GM21576 (cell line): ENCODE results near the gene RAB17.

Experiments used
- ATAC-seq: cut with Tn5 transposase; IDR thresholded peaks from one replicate; pipeline ENCODE4 v1.9.1; 2021; ENCODE audit warnings: mild to moderate bottlenecking, moderate library complexity; ENCODE audit not compliant: unreplicated experiment

RAB17 gene

GRCh38 chr2:237540223-237540775 lies 50.2 kb downstream of the RAB17 start:
- no peak for ATAC-seq

DNA sequence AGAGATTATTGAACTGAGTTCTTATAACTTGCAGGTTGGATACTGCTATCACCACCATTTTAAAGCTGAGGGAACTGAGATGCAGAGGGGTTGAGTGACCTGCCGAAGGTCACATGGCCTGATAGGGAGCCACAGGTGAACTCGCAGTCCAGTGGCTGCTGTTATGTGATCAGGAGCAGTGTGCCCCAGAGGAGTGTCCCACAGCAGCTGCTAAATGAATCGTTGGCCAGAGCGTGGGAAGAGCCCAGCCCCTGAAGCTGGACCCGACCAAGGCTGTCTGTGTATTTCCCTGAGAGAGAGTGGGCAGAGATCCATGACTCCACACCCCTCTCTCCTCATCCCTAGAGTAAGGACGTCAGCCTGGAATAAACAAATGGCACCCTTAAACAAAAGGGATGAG lies 50.9 kb downstream of the RAB17 start:
- no peak for ATAC-seq

- no peak for ATAC-seq
Observed at GRCh38 chr2:237538901-237539300, 51.6 kb downstream of the RAB17 start.

DNA sequence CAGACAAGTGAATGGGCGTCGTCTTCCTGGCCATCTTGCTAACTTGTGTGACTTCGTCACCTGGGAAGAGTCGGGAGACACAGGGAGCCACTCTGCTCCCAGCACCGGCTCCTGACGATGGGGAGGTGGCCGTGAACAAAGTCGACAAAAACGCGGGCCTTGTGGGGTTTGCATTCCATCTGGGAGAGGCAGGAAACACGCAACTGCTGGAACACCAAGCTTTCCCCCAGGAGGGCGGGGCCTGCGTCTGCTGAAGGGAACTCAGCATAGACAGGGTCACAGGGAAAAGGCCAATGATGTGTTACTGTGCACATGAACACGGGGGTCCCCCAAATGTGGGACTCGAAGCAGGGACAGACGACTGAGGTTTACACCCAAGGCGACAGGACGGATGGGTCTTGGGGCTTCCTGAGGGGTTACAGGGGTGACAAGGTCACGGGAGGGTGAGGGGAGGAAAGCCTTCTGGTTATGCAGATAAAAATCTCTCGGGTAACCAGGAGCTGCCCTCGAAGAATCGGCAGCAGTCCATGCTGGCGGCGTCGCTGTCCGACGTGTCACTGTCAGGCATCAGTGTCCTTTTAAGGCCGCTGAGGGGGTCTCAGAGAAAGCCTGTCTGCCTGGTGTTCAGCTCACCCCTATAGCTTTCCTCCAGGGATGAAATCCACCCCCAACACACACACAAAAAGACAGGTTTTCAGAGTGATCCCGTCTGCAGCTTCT lies 52.4 kb downstream of the RAB17 start:
- ATAC-seq: no peak

DNA sequence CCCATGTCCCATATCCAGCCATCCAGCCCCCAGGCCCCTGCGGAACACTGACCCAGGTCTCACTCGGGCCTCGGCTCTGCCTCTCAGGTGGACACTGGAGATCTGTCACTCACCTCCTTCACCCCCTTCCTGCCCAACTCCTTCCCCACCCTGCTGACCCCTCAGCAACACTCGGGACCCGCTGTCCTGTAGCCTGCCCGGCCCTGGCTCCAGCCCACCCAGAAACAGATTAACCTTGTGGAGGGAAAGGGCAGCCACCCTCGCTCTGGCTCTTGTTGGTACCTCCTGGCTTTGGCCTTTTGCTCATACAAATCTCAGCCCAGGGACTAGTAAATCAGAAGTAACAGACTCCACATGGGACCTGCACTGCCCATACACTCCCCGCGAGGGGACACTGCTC lies 53.9 kb downstream of the RAB17 start:
- ATAC-seq: no peak

GRCh38 chr2:237536083-237536415 lies 54.5 kb downstream of the RAB17 start:
- ATAC-seq: no peak

DNA sequence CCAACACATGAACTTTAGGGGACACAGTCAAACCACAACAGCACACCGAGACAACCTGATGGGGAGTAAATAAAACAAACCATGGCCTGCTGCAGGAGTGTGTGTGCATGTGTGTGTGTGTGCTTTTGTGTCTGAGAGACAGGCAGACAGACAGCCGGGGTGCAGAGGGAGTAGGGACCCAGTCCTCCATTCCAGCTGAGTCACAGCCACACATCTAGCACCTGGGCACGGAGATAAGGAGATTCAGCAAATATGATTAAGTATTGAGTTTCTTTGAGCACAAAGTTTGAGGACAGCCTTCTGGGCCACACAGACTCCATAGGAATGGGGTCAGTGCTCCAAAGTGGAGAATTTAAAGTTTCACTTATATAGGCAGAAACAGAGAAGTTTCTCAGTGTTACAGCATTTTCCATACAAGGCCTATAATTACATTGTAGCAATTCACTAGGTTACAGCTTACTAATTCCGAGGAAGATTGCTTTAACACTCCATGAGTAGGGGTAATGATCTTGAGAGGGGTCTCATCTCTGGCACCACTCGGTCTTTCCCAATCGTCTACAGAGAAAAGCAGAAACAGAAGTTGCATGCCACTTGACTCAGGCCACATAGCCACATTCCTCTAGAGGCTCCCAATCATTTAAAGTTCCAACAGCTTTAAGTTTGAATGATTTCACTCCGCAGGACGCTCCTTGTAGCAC lies 55.0 kb downstream of the RAB17 start:
- no peak for ATAC-seq

- ATAC-seq: no peak
Observed at GRCh38 chr2:237534380-237534779, 56.2 kb downstream of the RAB17 start.

DNA sequence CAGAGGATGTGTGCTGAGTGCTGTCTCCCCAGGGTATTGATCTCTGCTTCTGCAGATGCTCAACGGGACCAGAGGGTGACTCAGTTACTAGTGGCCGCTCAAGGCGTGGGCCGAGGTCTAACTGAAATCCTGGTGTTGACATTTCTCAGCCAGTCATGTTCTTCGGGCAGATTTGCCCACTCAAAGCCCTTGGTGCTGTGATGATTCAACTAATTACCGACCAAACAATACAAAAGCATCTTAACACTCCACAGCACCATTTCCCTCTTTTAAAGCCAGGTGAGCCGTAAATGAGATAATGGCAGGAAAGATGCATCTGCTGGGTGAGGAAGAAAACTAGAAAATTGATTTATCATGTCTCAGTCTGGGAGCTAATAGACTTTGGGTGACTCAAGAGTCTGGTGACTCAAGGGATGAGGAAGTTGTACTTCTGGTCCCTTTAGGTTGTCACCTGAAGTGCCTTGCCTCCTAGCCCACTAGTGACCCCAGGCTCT lies 56.8 kb downstream of the RAB17 start:
- ATAC-seq: no peak

GRCh38 chr2:237532160-237532559 lies 58.4 kb downstream of the RAB17 start:
- no peak for ATAC-seq

- peak; percentile 67 for ATAC-seq
Observed at GRCh38 chr2:237530472-237531433, 59.8 kb downstream of the RAB17 start.

DNA sequence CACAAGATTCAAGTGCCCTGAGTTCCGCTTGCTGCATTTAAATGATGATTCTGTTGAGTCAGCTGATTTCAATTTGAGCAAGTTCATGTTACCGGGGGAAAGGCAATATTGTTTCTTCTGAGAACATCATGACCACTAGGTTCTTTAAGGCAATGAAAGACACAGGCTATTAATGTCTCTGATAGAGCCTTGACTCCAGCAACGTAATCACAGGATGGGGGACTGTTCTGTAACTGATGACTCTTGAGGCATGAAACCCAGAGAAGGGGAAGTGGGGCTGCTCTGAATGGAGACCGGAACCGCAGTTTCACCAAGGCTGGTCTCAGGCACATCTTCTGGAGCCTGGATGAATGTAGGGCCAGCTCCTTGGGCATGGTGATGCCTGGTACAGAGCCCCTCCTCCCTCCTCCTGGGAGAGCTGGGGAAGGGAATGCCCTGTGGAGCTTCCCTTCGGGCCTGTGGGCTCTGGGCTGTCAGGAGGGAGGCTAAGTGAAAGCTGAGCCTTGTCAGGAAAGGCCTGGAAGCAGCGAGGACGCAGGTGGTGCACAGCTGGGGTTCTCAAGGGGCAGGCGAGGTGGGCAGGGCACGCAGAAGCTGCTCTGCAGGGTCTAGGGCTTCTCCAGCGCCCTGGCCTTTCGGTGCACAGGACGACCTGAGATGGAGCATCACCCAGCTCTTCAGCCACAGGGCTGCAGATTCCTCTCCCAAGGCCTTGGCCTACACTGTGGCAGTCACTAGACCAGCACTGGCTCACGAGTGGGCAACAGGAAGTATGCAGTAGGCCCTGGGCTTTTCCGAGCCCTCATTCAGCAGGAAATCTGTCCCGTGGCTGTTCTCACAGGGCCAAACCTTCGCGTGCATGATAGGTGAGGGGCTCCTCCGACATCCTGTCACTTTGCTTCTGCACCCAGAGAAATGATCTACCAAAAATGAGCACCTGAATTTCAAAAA lies 60.8 kb downstream of the RAB17 start:
- peak; percentile 80 for ATAC-seq

DNA sequence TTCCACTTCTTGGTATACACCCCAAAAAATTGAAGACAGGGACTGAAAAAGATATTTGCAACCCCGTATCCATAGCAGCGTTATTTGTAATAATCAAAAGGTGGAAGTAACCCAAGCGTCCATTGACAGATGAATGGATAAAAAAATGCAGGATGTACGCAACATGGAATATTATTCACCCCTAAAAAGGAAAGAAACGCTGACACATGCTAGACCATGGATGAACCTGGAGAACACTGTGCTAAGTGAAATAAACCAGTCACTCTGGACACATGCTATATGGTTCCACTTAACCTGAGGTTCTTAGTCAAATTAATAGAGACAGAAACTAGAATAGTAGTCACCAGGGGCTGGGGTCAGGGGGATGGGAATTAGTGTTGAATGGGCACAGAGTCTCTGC lies 62.8 kb downstream of the RAB17 start:
- ATAC-seq: no peak

GRCh38 chr2:237527233-237527632 lies 63.3 kb downstream of the RAB17 start:
- ATAC-seq: no peak

DNA sequence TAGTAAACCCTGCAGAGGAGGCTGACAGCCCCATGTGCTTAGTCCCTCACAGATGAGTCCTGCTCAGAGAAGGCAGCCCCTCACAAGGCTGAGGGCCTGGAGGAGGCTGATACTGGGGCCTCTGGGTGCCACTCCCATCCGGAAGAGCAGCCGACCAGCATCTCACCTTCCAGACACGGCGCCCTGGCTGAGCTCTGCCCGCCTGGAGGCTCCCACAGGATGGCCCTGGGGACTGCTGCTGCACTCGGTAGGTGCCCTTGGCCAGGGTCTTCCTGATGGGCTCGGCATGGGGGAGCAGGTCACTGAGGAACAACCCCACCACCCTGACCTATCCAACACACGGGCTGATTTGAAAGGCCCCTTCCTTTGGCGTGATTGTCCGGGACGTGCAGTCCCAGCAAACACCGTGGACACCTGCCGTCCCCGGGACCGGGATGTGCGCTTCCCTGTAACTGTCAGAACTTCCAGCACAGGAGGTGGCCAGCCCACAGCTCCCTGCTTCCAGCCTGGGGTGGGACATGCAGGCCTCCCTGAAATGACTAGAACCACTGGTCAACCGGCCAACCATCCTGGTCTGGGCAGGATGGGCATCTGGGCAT lies 64.9 kb downstream of the RAB17 start:
- ATAC-seq: no peak

GRCh38 chr2:237524631-237525030 lies 65.9 kb downstream of the RAB17 start:
- ATAC-seq: no peak
